WI38 (cell line): Measurements from ENCODE around the gene TLK1.
"Not testable (repeated sequence)": the region's sequence is repeated elsewhere in the genome, so short reads cannot be mapped to it uniquely, and the experiment has no call there.

Experiments used
- H3K4me3 ChIP-seq: 2 replicates; pipeline ENCODE4 v1.5.1; 2011; ENCODE audit warnings: low read depth, mild to moderate bottlenecking, control low read depth, low read length
- TF ChIP-seq, protein P1 (sequence below): IDR thresholded peaks from 2 replicates; pipeline ENCODE4 v1.5.1; 2012; ENCODE audit warnings: low read depth, mild to moderate bottlenecking, control low read depth, low read length

TLK1 gene

DNA sequence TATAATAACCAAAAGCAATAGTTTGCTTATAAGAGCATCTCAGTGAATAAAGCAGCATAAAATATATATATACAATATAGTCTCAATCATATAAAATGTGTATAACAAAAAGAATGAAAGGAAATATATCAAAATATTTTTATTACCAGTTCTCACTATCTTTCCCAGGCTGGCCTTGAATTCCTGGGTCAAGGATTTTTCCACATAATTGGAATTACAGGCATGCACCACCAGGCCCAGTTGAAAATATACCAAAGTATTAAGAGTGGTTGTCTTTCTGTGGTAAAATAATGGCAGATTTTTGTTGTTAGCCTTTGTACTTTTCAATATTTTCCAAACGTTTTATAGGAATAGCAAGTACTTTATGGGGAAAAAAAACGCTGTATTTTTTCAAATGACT lies 8.6 kb upstream of the TLK1 start:
- TF ChIP-seq, protein P1, sequence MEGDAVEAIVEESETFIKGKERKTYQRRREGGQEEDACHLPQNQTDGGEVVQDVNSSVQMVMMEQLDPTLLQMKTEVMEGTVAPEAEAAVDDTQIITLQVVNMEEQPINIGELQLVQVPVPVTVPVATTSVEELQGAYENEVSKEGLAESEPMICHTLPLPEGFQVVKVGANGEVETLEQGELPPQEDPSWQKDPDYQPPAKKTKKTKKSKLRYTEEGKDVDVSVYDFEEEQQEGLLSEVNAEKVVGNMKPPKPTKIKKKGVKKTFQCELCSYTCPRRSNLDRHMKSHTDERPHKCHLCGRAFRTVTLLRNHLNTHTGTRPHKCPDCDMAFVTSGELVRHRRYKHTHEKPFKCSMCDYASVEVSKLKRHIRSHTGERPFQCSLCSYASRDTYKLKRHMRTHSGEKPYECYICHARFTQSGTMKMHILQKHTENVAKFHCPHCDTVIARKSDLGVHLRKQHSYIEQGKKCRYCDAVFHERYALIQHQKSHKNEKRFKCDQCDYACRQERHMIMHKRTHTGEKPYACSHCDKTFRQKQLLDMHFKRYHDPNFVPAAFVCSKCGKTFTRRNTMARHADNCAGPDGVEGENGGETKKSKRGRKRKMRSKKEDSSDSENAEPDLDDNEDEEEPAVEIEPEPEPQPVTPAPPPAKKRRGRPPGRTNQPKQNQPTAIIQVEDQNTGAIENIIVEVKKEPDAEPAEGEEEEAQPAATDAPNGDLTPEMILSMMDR = no peak
- H3K4me3 ChIP-seq = no peak overlapping the region

GRCh38 chr2:171167352-171167997 lies 6.8 kb upstream of the TLK1 start:
- TF ChIP-seq, protein P1 = no peak
- H3K4me3 ChIP-seq = no peak overlapping the region

DNA sequence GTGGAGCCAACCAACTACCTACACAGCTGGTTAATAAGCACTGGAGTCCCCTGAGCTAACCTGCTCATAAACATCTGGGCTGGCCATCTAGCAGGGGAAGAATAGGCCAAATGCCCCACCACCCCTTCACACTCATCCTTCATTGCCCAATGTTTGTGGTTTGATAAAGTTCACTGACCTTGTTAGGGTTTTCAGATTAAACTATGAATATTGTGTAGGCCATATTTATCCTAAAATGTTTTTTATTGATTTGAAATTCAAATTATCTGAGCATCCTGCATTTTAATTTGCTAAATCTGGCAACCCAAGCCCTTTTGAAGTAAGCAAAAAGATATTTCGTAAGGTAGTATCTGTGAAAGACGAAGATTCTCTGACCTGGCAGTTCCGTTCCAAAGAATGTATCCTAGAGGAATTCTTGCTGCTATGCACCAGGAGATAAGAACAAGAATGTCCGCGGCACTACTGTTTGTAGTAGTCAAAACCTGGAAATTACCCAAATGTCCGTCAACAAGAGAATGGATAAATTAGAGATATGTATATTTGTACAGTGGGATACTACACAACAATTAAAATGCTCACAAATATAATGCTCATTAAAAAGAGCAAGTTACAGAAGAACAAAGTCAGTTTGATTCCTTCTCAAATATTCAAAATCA lies 5.8 kb upstream of the TLK1 start:
- TF ChIP-seq, protein P1 = no peak

GRCh38 chr2:171165967-171166327 lies 5.3 kb upstream of the TLK1 start:
- H3K4me3 ChIP-seq = no peak overlapping the region
- TF ChIP-seq, protein P1 = no peak

More for the DNA sequence above, 5.8 kb upstream of the TLK1 start:
- no peak overlapping the region for H3K4me3 ChIP-seq

GRCh38 chr2:171163261-171163660 lies 2.6 kb upstream of the TLK1 start:
- H3K4me3 ChIP-seq = no peak overlapping the region
- TF ChIP-seq, protein P1 = no peak

DNA sequence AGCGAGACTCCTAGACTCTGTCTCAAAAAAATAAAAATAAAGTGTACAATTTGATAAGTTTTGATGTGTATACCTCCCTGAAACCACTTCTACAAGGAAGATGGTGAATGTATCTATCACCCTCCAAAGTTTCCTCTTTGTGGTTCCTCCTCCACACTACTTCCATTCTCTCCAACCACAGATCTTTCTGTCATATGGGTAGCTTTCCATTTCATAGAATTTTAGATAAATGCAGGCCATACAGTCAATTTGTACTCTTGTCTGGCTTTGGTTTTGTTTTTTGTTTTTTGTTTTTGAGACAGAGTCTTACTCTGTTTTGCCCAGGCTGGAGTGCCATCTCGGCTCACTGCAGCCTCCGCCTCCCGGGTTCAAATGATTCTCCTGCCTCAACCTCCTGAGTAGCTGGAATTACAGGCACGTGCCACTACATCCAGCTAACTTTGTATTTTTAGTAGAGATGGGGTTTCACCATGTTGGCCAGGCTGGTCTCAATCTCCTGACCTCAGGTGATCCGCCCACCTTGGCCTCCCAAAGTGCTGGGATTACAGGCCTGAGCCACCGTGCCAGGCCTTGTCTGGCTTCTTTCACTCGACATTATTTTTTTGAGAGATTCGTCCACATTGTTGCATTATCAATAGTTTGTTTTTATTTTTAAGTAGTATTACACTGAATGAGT lies 2.0 kb upstream of the TLK1 start:
- H3K4me3 ChIP-seq = not testable (repeated sequence)

GRCh38 chr2:171160956-171161740 lies 455 bp upstream of the TLK1 start:
- TF ChIP-seq, protein P1 = no peak
- peak overlapping the region; percentile 95 for H3K4me3 ChIP-seq
